Measurements from ENCODE around the gene PPP1R3F. TPM values are rescaled to one million over a fixed set of nuclear protein-coding genes. Genes with fewer than 3 reads are reported as not detected.

Gene PPP1R3F
- polyA plus RNA-seq (2012; ENCODE audit: insufficient read length, low read depth) = 6.8 TPM

DNA sequence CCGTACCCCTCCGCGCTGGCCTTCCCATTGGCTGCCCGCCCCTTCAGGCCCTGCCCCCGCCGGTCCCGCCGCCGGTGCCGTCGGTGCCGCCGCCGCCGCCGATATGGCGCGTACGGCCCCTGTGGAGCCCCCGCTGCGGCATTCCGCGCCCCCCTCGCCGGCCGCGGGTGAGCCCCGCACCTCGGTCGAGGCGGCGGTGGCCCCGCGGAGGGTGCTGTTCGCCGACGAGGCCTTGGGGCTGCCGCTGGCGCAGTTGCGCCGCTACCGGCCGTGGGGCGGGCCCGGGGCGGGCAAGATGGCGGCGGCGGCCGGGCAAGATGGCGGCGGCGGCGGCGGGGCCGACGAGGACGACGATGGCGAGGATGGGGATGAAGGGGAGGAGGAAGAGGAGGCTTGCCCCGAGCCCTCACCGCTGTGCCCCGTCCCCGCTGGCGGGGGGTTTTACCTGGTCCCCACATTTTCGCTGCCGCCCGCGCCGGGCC, at the start of gene PPP1R3F:
Gene PPP1R3F, plus strand, starts transcription at position 27 of the 482 bp plus-strand sequence. Its CDS starts 77 bp downstream, at position 104.
- no peak for TF ChIP-seq FOXP2 (optimal IDR thresholded peaks at IDR 0.05; ENCODE audit: borderline replicate concordance, extremely low read depth, extremely low read length, insufficient read depth)
- TF ChIP-seq TAF1 (IDR thresholded peaks at IDR 0.05; ENCODE audit: borderline replicate concordance, insufficient read depth, low read length) = no peak
- TF ChIP-seq SIN3A (IDR thresholded peaks at IDR 0.05; ENCODE audit: borderline replicate concordance, insufficient read depth, low read length) = no peak
- TF ChIP-seq, protein P1, sequence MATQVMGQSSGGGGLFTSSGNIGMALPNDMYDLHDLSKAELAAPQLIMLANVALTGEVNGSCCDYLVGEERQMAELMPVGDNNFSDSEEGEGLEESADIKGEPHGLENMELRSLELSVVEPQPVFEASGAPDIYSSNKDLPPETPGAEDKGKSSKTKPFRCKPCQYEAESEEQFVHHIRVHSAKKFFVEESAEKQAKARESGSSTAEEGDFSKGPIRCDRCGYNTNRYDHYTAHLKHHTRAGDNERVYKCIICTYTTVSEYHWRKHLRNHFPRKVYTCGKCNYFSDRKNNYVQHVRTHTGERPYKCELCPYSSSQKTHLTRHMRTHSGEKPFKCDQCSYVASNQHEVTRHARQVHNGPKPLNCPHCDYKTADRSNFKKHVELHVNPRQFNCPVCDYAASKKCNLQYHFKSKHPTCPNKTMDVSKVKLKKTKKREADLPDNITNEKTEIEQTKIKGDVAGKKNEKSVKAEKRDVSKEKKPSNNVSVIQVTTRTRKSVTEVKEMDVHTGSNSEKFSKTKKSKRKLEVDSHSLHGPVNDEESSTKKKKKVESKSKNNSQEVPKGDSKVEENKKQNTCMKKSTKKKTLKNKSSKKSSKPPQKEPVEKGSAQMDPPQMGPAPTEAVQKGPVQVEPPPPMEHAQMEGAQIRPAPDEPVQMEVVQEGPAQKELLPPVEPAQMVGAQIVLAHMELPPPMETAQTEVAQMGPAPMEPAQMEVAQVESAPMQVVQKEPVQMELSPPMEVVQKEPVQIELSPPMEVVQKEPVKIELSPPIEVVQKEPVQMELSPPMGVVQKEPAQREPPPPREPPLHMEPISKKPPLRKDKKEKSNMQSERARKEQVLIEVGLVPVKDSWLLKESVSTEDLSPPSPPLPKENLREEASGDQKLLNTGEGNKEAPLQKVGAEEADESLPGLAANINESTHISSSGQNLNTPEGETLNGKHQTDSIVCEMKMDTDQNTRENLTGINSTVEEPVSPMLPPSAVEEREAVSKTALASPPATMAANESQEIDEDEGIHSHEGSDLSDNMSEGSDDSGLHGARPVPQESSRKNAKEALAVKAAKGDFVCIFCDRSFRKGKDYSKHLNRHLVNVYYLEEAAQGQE (IDR thresholded peaks at IDR 0.05; ENCODE audit: insufficient read depth in 1 of 2, low read depth in 2 of 2, low read length in 2 of 2) = no peak
- no peak for TF ChIP-seq POLR2AphosphoS5 (IDR thresholded peaks at IDR 0.05; ENCODE audit: low read depth, low read length)

DNA sequence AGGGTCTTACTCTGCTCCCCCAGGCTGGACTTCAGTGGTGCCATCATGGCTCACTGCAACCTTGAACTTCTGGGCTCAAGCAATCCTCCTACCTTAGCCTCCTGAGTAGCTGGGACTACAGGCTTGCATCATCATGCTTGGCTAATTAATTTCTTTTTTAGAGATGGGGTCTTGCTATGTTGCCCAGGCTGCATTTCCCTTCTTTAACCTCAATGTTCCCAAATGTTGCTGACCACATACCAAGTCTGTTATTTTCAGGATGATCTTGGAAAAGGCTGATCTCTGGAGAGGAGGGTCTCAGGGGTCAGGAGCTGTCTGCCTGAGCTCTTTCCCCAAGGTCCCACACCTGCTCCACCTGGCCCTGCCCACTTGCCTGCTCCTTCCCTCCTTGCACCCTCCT, 49.5 kb upstream of the PPP1R3F start:
- no peak for TF ChIP-seq SIN3A (IDR thresholded peaks at IDR 0.05; ENCODE audit: borderline replicate concordance, insufficient read depth, low read length)
- no peak for TF ChIP-seq POLR2AphosphoS5 (IDR thresholded peaks at IDR 0.05; ENCODE audit: low read depth, low read length)
- TF ChIP-seq, protein P1 (IDR thresholded peaks at IDR 0.05; ENCODE audit: insufficient read depth in 1 of 2, low read depth in 2 of 2, low read length in 2 of 2) = no peak
- TF ChIP-seq TAF1 (IDR thresholded peaks at IDR 0.05; ENCODE audit: borderline replicate concordance, insufficient read depth, low read length) = no peak
- no peak for TF ChIP-seq FOXP2 (optimal IDR thresholded peaks at IDR 0.05; ENCODE audit: borderline replicate concordance, extremely low read depth, extremely low read length, insufficient read depth)

DNA sequence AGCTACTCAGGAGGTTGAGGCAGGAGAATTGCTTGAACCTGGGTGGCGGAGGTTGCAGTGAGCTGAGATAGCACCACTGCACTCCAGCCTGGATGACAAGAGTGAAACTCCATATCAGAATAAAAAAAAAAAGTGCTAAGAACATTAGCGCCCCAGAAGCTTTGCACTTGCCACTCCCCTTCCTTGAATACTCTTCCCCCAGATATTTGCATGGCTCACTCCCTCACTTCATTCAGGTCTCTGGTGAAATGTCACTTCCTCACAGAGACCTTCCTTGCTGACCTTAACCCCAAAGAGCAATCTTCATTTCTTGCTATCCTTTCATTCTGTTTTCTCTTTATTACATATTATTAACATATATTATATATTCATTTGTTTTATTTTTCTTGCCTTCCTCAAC, 47.7 kb upstream of the PPP1R3F start:
- TF ChIP-seq, protein P1 (IDR thresholded peaks at IDR 0.05; ENCODE audit: insufficient read depth in 1 of 2, low read depth in 2 of 2, low read length in 2 of 2) = no peak
- TF ChIP-seq POLR2AphosphoS5 (IDR thresholded peaks at IDR 0.05; ENCODE audit: low read depth, low read length) = no peak
- no peak for TF ChIP-seq FOXP2 (optimal IDR thresholded peaks at IDR 0.05; ENCODE audit: borderline replicate concordance, extremely low read depth, extremely low read length, insufficient read depth)
- TF ChIP-seq TAF1 (IDR thresholded peaks at IDR 0.05; ENCODE audit: borderline replicate concordance, insufficient read depth, low read length) = no peak
- TF ChIP-seq SIN3A (IDR thresholded peaks at IDR 0.05; ENCODE audit: borderline replicate concordance, insufficient read depth, low read length) = no peak

GRCh38 chrX:49225858-49226257, 43.7 kb upstream of the PPP1R3F start:
- TF ChIP-seq SIN3A (IDR thresholded peaks at IDR 0.05; ENCODE audit: borderline replicate concordance, insufficient read depth, low read length) (no peak), FOXP2 (optimal IDR thresholded peaks at IDR 0.05; ENCODE audit: borderline replicate concordance, extremely low read depth, extremely low read length, insufficient read depth) (no peak), POLR2AphosphoS5 (IDR thresholded peaks at IDR 0.05; ENCODE audit: low read depth, low read length) (no peak), TAF1 (IDR thresholded peaks at IDR 0.05; ENCODE audit: borderline replicate concordance, insufficient read depth, low read length) (no peak)
- TF ChIP-seq, protein P1 (IDR thresholded peaks at IDR 0.05; ENCODE audit: insufficient read depth in 1 of 2, low read depth in 2 of 2, low read length in 2 of 2) = no peak

Data from PFSK-1 (cell line).